ENCODE data around the gene CA12. TPM values are rescaled to one million over a fixed set of nuclear protein-coding genes. Genes with fewer than 3 reads are reported as not detected.

The CA12 gene
- total and polyA plus RNA-seq, 11 donors: 0.04 to 5.2 (median 0.25) TPM; not detected in 3

DNA sequence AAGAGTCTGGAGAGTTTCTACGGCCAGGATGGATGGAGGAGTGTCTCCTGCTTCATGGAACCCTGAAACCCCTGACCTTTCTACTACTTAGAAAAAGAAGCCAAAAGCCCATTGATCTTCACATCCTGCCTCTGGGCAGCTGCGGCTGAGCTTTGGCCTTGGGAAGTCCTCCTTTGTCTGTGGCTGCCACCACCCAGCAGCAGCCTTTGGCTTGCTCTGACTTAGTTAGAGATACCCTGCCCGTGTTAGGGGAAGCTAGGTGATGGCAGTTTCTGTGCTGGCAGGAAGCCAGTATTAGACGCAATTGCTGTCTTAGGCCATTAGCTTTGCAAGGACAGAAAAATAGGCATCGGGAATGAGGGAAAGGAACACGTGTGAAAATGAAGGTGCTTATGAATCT lies 85.5 kb downstream of the CA12 start:
- WGBS, 4 donors: 42 to 54% (median 45%) methylated on average over 6 of the region's 6 CpGs
- TF ChIP-seq POLR2A (IDR thresholded peaks at IDR 0.05): no peak
- TF ChIP-seq, protein P1, sequence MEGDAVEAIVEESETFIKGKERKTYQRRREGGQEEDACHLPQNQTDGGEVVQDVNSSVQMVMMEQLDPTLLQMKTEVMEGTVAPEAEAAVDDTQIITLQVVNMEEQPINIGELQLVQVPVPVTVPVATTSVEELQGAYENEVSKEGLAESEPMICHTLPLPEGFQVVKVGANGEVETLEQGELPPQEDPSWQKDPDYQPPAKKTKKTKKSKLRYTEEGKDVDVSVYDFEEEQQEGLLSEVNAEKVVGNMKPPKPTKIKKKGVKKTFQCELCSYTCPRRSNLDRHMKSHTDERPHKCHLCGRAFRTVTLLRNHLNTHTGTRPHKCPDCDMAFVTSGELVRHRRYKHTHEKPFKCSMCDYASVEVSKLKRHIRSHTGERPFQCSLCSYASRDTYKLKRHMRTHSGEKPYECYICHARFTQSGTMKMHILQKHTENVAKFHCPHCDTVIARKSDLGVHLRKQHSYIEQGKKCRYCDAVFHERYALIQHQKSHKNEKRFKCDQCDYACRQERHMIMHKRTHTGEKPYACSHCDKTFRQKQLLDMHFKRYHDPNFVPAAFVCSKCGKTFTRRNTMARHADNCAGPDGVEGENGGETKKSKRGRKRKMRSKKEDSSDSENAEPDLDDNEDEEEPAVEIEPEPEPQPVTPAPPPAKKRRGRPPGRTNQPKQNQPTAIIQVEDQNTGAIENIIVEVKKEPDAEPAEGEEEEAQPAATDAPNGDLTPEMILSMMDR (IDR thresholded peaks at IDR 0.05): no peak
- Histone ChIP-seq H3K4me1 (peaks cover 0 to 27% (median 3%) of the 10 kb centered on the region in 12 donors), H3K4me3 (no peak overlapping the region), H3K27me3 (no peaks in the 10 kb centered on the region), H3K27ac (no peak overlapping the region), H3K9me3 (no peaks in the 10 kb centered on the region), H3K36me3 (peaks cover 0 to 25% (median 0%) of the 10 kb centered on the region in 9 donors)
- ATAC-seq (peak in 3 of 4 donors; percentile 59 to 67 (median 62)), DNase-seq (peak in 2 of 5 donors; percentile 13 to 28)
- intact Hi-C loops (cut with DNase I): no loop called here

DNA sequence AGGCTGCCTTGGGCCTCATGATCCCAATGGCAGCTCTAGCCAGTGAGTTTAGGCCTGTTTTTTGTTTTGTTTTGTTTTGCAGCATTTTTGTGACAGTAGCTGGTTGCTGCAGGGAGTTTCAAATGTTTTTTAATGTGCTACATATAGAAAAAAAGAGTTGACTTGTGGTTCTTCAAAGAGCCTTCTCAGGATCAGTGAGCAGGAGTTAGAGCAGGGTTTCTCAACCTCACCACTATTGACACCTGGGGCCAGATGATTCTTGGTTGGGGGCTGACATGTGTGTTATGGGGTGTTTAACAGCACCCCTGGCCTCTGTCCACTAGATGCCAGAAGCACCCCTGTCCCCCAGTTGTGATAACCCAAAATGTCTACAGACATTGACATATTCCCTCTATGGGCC lies 86.3 kb downstream of the CA12 start:
- Histone ChIP-seq H3K4me1 (peaks cover 0 to 35% (median 3%) of the 10 kb centered on the region in 12 donors), H3K4me3 (no peak overlapping the region), H3K36me3 (peaks cover 0 to 17% (median 0%) of the 10 kb centered on the region in 9 donors), H3K9me3 (no peaks in the 10 kb centered on the region), H3K27me3 (no peaks in the 10 kb centered on the region), H3K27ac (no peak overlapping the region)
- TF ChIP-seq, protein P1 (IDR thresholded peaks at IDR 0.05): no peak
- TF ChIP-seq POLR2A (IDR thresholded peaks at IDR 0.05): no peak
- intact Hi-C loops (cut with DNase I): no loop called here
- ATAC-seq (no peak), DNase-seq (no peak)

DNA sequence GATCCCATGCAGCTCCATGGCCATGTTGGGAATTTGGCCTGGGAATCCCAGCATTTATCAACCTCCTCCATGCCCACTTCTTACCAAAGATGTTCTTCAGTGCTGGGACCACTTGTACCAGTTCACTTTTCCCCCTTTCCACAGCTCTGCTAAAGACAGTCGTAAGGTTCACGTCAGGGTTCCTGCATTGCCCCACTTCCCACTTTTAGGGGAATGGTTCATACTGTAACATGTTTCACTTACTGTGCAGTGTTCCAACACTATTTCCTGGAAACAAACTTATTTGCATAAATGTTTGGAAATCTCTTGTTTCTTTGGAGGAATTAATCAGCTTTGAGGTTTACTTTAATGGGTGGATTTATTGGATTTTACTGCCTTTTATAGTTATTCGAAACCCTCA lies 87.3 kb downstream of the CA12 start:
- no peak for TF ChIP-seq POLR2A (IDR thresholded peaks at IDR 0.05)
- TF ChIP-seq, protein P1 (IDR thresholded peaks at IDR 0.05): no peak
- no peak for DNase-seq
- Histone ChIP-seq H3K4me3 (no peak overlapping the region), H3K27me3 (no peaks in the 10 kb centered on the region), H3K27ac (peak overlapping the region in 1 of 12 donors; percentile 28), H3K9me3 (no peaks in the 10 kb centered on the region), H3K36me3 (peaks cover 0 to 13% (median 0%) of the 10 kb centered on the region in 9 donors), H3K4me1 (peaks cover 0 to 35% (median 3%) of the 10 kb centered on the region in 12 donors)
- peak in 1 of 4 donors; percentile 46 for ATAC-seq
- intact Hi-C loops (cut with DNase I): no loop called here
- 91 to 95% (median 92%) methylated on average over 3 of the region's 3 CpGs for WGBS, 4 donors

DNA sequence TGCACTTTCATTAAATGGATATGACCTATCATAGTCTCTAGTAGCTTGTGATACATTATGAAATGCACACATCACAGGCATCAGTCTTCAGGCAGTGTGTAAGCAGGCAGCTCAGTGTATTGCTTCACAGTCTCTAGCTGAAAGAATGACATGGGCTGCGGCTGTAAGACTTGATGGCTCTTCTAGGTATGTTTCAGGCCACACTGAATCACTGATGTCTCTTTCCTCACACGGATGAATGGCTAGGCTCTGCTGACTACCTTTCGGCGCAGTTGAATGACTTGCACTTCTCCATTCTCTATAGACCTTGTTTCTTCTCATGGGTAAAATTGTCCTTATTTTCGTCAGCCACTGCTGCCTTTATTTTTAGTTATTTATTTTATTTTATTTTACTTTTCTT lies 88.9 kb downstream of the CA12 start:
- Histone ChIP-seq H3K4me1 (peaks cover 0 to 43% (median 4%) of the 10 kb centered on the region in 12 donors), H3K27me3 (no peaks in the 10 kb centered on the region), H3K9me3 (no peaks in the 10 kb centered on the region), H3K27ac (no peak overlapping the region), H3K4me3 (no peak overlapping the region), H3K36me3 (peaks cover 0 to 13% (median 6%) of the 10 kb centered on the region in 9 donors)
- ATAC-seq (no peak), DNase-seq (no peak)
- no peak for TF ChIP-seq POLR2A (IDR thresholded peaks at IDR 0.05)
- TF ChIP-seq, protein P1 (IDR thresholded peaks at IDR 0.05): no peak
- 92 to 97% (median 95%) methylated on average over 5 of the region's 5 CpGs for WGBS, 4 donors
- intact Hi-C loops (cut with DNase I): no loop called here
